Measurements from ENCODE around the gene VENTX. TPM values are rescaled to one million over a fixed set of nuclear protein-coding genes. Genes with fewer than 3 reads are reported as not detected.

Gene VENTX
- polyA plus RNA-seq, 1 donor (not counting 4 experiments of a cell fraction or from before 2014, with no cell fraction given): not detected

- no peak overlapping the region for H3K4me3 ChIP-seq (ENCODE audit: control insufficient read depth in 2 of 3, extremely low read depth in 1 of 3, insufficient read depth in 2 of 3, low read depth in 1 of 3, low read length in 3 of 3)
- H3K79me2 ChIP-seq (ENCODE audit: control insufficient read depth, insufficient read depth, low read length): peaks cover 6% of the 10 kb centered on the region
- no peak overlapping the region for H3K9ac ChIP-seq (ENCODE audit: control insufficient read depth, extremely low read depth, insufficient read depth, low read length)
- dilution Hi-C loops (cut with MboI; ENCODE audit: extremely low pct_ligation_motif_present, low sequenced_read_pairs): no loop called here
- H4K20me1 ChIP-seq (ENCODE audit: control insufficient read depth, extremely low read depth, insufficient read depth, low read length): no peaks in the 10 kb centered on the region
- H3K27ac ChIP-seq (ENCODE audit: control insufficient read depth, insufficient read depth, low read length): no peak overlapping the region
- H3K36me3 ChIP-seq (ENCODE audit: control insufficient read depth in 2 of 2, extremely low read depth in 1 of 2, insufficient read depth in 2 of 2, low read length in 2 of 2): peaks cover 20 to 31% of the 10 kb centered on the region in 2 experiments
- H2AFZ ChIP-seq (ENCODE audit: control insufficient read depth, low read length): no peak overlapping the region
- no peaks in the 10 kb centered on the region for H3K27me3 ChIP-seq (ENCODE audit: control insufficient read depth, extremely low read depth, insufficient read depth, low read length)
- no peak for DNase-seq (ENCODE audit: low read depth, low spot score)
- TF ChIP-seq EZH2 (IDR thresholded peaks at IDR 0.05; ENCODE audit: low read length): no peak
- TF ChIP-seq, protein P1, sequence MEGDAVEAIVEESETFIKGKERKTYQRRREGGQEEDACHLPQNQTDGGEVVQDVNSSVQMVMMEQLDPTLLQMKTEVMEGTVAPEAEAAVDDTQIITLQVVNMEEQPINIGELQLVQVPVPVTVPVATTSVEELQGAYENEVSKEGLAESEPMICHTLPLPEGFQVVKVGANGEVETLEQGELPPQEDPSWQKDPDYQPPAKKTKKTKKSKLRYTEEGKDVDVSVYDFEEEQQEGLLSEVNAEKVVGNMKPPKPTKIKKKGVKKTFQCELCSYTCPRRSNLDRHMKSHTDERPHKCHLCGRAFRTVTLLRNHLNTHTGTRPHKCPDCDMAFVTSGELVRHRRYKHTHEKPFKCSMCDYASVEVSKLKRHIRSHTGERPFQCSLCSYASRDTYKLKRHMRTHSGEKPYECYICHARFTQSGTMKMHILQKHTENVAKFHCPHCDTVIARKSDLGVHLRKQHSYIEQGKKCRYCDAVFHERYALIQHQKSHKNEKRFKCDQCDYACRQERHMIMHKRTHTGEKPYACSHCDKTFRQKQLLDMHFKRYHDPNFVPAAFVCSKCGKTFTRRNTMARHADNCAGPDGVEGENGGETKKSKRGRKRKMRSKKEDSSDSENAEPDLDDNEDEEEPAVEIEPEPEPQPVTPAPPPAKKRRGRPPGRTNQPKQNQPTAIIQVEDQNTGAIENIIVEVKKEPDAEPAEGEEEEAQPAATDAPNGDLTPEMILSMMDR (optimal IDR thresholded peaks at IDR 0.05 in 1 of 3, IDR thresholded peaks at IDR 0.05 in 1 of 3, conservative IDR thresholded peaks at IDR 0.05 in 1 of 3; ENCODE audit: extremely low read depth in 1 of 3, insufficient read depth in 2 of 3, low read length in 3 of 3): no peak
- H3K4me1 ChIP-seq (ENCODE audit: control insufficient read depth, extremely low read depth, insufficient read depth, low read length): peaks cover 27% of the 10 kb centered on the region
- H3K9me1 ChIP-seq (ENCODE audit: control insufficient read depth, extremely low read depth, insufficient read depth, low read length): no peaks in the 10 kb centered on the region
- H3K9me3 ChIP-seq (ENCODE audit: control insufficient read depth, low read depth, low read length): no peaks in the 10 kb centered on the region
- H3K4me2 ChIP-seq (ENCODE audit: control insufficient read depth, extremely low read depth, insufficient read depth, low read depth, low read length): no peak overlapping the region
- FAIRE-seq: no peak
Observed at GRCh38 chr10:133281084-133281483, 43.4 kb downstream of the VENTX start.

GRCh38 chr10:133281628-133282372 is 44.1 kb downstream of the VENTX start:
- dilution Hi-C loops (cut with MboI; ENCODE audit: extremely low pct_ligation_motif_present, low sequenced_read_pairs): no loop called here
- Histone ChIP-seq H3K9me1 (ENCODE audit: control insufficient read depth, extremely low read depth, insufficient read depth, low read length) (no peaks in the 10 kb centered on the region), H3K4me2 (ENCODE audit: control insufficient read depth, extremely low read depth, insufficient read depth, low read depth, low read length) (no peak overlapping the region), H2AFZ (ENCODE audit: control insufficient read depth, low read length) (no peak overlapping the region), H3K9me3 (ENCODE audit: control insufficient read depth, low read depth, low read length) (no peaks in the 10 kb centered on the region), H3K4me3 (ENCODE audit: control insufficient read depth in 2 of 3, extremely low read depth in 1 of 3, insufficient read depth in 2 of 3, low read depth in 1 of 3, low read length in 3 of 3) (no peak overlapping the region), H3K36me3 (ENCODE audit: control insufficient read depth in 2 of 2, extremely low read depth in 1 of 2, insufficient read depth in 2 of 2, low read length in 2 of 2) (peaks cover 24 to 31% of the 10 kb centered on the region in 2 experiments), H3K27me3 (ENCODE audit: control insufficient read depth, extremely low read depth, insufficient read depth, low read length) (no peaks in the 10 kb centered on the region), H4K20me1 (ENCODE audit: control insufficient read depth, extremely low read depth, insufficient read depth, low read length) (no peaks in the 10 kb centered on the region), H3K9ac (ENCODE audit: control insufficient read depth, extremely low read depth, insufficient read depth, low read length) (no peak overlapping the region), H3K79me2 (ENCODE audit: control insufficient read depth, insufficient read depth, low read length) (no peaks in the 10 kb centered on the region), H3K4me1 (ENCODE audit: control insufficient read depth, extremely low read depth, insufficient read depth, low read length) (peaks cover 27% of the 10 kb centered on the region), H3K27ac (ENCODE audit: control insufficient read depth, insufficient read depth, low read length) (no peak overlapping the region)
- TF ChIP-seq, protein P1 (optimal IDR thresholded peaks at IDR 0.05 in 1 of 3, IDR thresholded peaks at IDR 0.05 in 1 of 3, conservative IDR thresholded peaks at IDR 0.05 in 1 of 3; ENCODE audit: extremely low read depth in 1 of 3, insufficient read depth in 2 of 3, low read length in 3 of 3): no peak
- FAIRE-seq (no peak), DNase-seq (ENCODE audit: low read depth, low spot score) (no peak)
